HepG2 (cell line): ENCODE measurements around the gene VPS9D1. TPM values are rescaled to one million over a fixed set of nuclear protein-coding genes. Genes with fewer than 3 reads are reported as not detected.
A peak's percentile ranks its signal among the peaks of the same experiment; 100 is the strongest.

ENCODE experiments used
- FOXA1 ChIP-seq, 2 experiments: fragments of 450-650 bp in 1 of 2; sonication (generic) in 1 of 2; formaldehyde crosslinking in 1 of 2; IDR thresholded peaks; 2 replicates each; pipeline versions ENCODE4 v1.4.0 to v1.6.1; 2016 to 2020; ENCODE audit warnings: missing genetic modification reagents in 1 of 2
- GFI1 ChIP-seq: sonication (generic); formaldehyde crosslinking; IDR thresholded peaks from 2 replicates; pipeline ENCODE4 v1.5.0; 2020; ENCODE audit warnings: missing genetic modification reagents, mild to moderate bottlenecking, borderline replicate concordance
- JUN ChIP-seq: sonication (generic); formaldehyde crosslinking; IDR thresholded peaks from 2 replicates; pipeline ENCODE4 v1.4.0; 2020; ENCODE audit warnings: mild to moderate bottlenecking, missing genetic modification reagents
- JUNB ChIP-seq: sonication (generic); formaldehyde crosslinking; IDR thresholded peaks from 2 replicates; pipeline ENCODE4 v1.8.0; 2022; ENCODE audit warnings: missing genetic modification reagents, mild to moderate bottlenecking, borderline replicate concordance
- KDM1A ChIP-seq: IDR thresholded peaks from 2 replicates; pipeline ENCODE4 v1.6.1; 2016; ENCODE audit warnings: missing compliant biosample characterization
- MEIS1 ChIP-seq: sonication (generic); formaldehyde crosslinking; IDR thresholded peaks from 2 replicates; pipeline ENCODE4 v1.9.0; 2021; ENCODE audit warnings: mild to moderate bottlenecking, missing genetic modification reagents, moderate library complexity, borderline replicate concordance
- PHF20 ChIP-seq: sonication (generic); formaldehyde crosslinking; IDR thresholded peaks from 2 replicates; pipeline ENCODE4 v1.5.0; 2020; ENCODE audit warnings: mild to moderate bottlenecking, missing genetic modification reagents
- SAFB2 ChIP-seq: sonication (generic); formaldehyde crosslinking; IDR thresholded peaks from 2 replicates; pipeline ENCODE4 v1.5.1; 2020; ENCODE audit warnings: missing genetic modification reagents, low read depth, mild to moderate bottlenecking, borderline replicate concordance
- TCF12 ChIP-seq, 2 experiments: fragments of 450-650 bp in 1 of 2; sonication (generic) in 1 of 2; formaldehyde crosslinking in 1 of 2; IDR thresholded peaks; 2 replicates each; pipeline versions ENCODE4 v1.6.1 to v1.8.0; 2017 to 2022; ENCODE audit warnings: antibody characterized with exemption in 1 of 2, mild to moderate bottlenecking in 1 of 2, missing genetic modification reagents in 1 of 2, moderate library complexity in 1 of 2
- TGIF2 ChIP-seq: IDR thresholded peaks from 2 replicates; pipeline ENCODE4 v1.6.1; 2016; ENCODE audit warnings: control low read depth, missing compliant biosample characterization
- ZMYM4 ChIP-seq: sonication (generic); formaldehyde crosslinking; IDR thresholded peaks from 2 replicates; pipeline ENCODE4 v1.8.1; 2023; ENCODE audit warnings: mild to moderate bottlenecking, missing genetic modification reagents
- ZNF431 ChIP-seq: sonication (generic); formaldehyde crosslinking; IDR thresholded peaks from 2 replicates; pipeline ENCODE4 v1.9.0; 2022; ENCODE audit warnings: missing genetic modification reagents, low read depth, mild to moderate bottlenecking, borderline replicate concordance
- ZNF776 ChIP-seq: sonication (generic); formaldehyde crosslinking; IDR thresholded peaks from 2 replicates; pipeline ENCODE4 v1.4.0; 2020; ENCODE audit warnings: mild to moderate bottlenecking, missing genetic modification reagents
- polyA plus RNA-seq, 8 experiments: library from polyadenylated mRNA; depleted of rRNA in 3 of 8; stranded (reverse) in 7 of 8; unstranded in 1 of 8; fragments of >200 nt; fragmentation: Illumina TruSeq in 4 of 8; extraction: Trizol in 4 of 8; gene quantifications; 2 replicates each; pipeline versions ENCODE4 v1.2.1 to v1.2.3, GENCODE V29; 2011 to 2016; ENCODE audit warnings: low read depth in 4 of 8, missing spikeins in 1 of 8, mixed read lengths in 1 of 8; ENCODE audit not compliant: insufficient read depth in 1 of 8
- total RNA-seq, 5 experiments: library from RNA; depleted of rRNA; stranded (reverse); fragments of >200 nt; fragmentation: Illumina TruSeq; extraction: Trizol; gene quantifications; 2 replicates each; pipeline ENCODE4 v1.2.3, GENCODE V29; 2016; ENCODE audit warnings: low read depth in 1 of 5
- TF ChIP-seq, protein P1 (sequence below): fragments of 450-650 bp; IDR thresholded peaks from 2 replicates; pipeline ENCODE4 v1.6.1; 2017; ENCODE audit warnings: mild to moderate bottlenecking
- TF ChIP-seq, protein P2 (sequence below): IDR thresholded peaks from 2 replicates; pipeline ENCODE4 v1.6.1; 2016; ENCODE audit warnings: missing genetic modification reagents, missing compliant biosample characterization
- TF ChIP-seq, protein P3 (sequence below): sonication (generic); formaldehyde crosslinking; IDR thresholded peaks from 2 replicates; pipeline ENCODE4 v1.5.0; 2020; ENCODE audit warnings: mild to moderate bottlenecking, missing genetic modification reagents, borderline replicate concordance
- TF ChIP-seq, protein P4 (sequence below): sonication (generic); formaldehyde crosslinking; IDR thresholded peaks from 2 replicates; pipeline ENCODE4 v1.8.1; 2023; ENCODE audit warnings: missing genetic modification reagents, inconsistent platforms, borderline replicate concordance

Gene VPS9D1
- total and polyA plus RNA-seq, 2 of the 13 experiments (the other 11 are each of a cell fraction or from before 2014, with no cell fraction given) = 10.1 to 13.2 TPM

DNA sequence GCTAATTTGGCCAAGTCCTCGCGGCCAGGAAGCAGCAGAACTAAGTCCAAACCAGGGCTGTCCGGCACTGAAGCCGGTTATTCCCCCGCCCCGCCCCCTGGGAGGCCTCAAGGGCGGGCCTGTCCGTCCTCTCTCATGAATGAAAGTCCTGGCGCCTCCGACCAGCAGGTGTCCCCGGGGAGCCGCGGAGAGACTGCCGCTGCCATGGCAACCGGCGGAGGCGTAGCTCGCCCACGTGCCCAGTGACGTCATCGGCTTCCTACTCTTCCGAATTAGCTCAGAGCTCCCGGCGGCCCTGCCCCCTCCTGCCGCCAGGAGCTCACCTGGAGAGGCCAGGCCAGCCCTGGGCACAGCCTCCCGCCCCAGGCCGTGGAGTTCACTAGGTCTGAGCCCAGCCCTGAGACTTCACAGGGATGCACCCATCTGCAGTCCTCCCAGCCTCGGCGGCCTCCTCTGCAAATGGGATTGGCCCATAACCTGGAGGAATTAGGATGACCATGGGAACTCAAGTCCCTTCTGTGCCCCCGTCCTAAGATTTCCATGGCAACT lies 20.5 kb downstream of the VPS9D1 start (continued):
- TF ChIP-seq, protein P1, sequence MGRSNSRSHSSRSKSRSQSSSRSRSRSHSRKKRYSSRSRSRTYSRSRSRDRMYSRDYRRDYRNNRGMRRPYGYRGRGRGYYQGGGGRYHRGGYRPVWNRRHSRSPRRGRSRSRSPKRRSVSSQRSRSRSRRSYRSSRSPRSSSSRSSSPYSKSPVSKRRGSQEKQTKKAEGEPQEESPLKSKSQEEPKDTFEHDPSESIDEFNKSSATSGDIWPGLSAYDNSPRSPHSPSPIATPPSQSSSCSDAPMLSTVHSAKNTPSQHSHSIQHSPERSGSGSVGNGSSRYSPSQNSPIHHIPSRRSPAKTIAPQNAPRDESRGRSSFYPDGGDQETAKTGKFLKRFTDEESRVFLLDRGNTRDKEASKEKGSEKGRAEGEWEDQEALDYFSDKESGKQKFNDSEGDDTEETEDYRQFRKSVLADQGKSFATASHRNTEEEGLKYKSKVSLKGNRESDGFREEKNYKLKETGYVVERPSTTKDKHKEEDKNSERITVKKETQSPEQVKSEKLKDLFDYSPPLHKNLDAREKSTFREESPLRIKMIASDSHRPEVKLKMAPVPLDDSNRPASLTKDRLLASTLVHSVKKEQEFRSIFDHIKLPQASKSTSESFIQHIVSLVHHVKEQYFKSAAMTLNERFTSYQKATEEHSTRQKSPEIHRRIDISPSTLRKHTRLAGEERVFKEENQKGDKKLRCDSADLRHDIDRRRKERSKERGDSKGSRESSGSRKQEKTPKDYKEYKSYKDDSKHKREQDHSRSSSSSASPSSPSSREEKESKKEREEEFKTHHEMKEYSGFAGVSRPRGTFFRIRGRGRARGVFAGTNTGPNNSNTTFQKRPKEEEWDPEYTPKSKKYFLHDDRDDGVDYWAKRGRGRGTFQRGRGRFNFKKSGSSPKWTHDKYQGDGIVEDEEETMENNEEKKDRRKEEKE = no peak
- TF ChIP-seq ZMYM4 (CRISPR knock-in tag) (no peak; the same call in none of the 2 replicates), GFI1 (CRISPR knock-in tag) (peak; percentile 67; the same call in 1 of the 2 replicates), TCF12 (IDR thresholded peaks at IDR 0.05) (no peak), TCF12 (CRISPR knock-in tag; IDR thresholded peaks at IDR 0.05) (no peak), PHF20 (CRISPR knock-in tag) (no peak), MEIS1 (CRISPR knock-in tag) (peak; percentile 72), TGIF2 (CRISPR knock-in tag) (peak; percentile 77; the same call in 1 of the 2 replicates), SAFB2 (CRISPR knock-in tag) (no peak), FOXA1 (IDR thresholded peaks at IDR 0.05) (no peak), FOXA1 (CRISPR knock-in tag; IDR thresholded peaks at IDR 0.05) (no peak), ZNF431 (CRISPR knock-in tag) (no peak), ZNF776 (CRISPR knock-in tag) (no peak), JUN (CRISPR knock-in tag) (peak; percentile 95), JUNB (CRISPR knock-in tag) (no peak), KDM1A (CRISPR knock-in tag) (no peak)
- TF ChIP-seq, protein P2, sequence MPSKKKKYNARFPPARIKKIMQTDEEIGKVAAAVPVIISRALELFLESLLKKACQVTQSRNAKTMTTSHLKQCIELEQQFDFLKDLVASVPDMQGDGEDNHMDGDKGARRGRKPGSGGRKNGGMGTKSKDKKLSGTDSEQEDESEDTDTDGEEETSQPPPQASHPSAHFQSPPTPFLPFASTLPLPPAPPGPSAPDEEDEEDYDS (CRISPR knock-in tag) = peak; percentile 77
- TF ChIP-seq, protein P3, sequence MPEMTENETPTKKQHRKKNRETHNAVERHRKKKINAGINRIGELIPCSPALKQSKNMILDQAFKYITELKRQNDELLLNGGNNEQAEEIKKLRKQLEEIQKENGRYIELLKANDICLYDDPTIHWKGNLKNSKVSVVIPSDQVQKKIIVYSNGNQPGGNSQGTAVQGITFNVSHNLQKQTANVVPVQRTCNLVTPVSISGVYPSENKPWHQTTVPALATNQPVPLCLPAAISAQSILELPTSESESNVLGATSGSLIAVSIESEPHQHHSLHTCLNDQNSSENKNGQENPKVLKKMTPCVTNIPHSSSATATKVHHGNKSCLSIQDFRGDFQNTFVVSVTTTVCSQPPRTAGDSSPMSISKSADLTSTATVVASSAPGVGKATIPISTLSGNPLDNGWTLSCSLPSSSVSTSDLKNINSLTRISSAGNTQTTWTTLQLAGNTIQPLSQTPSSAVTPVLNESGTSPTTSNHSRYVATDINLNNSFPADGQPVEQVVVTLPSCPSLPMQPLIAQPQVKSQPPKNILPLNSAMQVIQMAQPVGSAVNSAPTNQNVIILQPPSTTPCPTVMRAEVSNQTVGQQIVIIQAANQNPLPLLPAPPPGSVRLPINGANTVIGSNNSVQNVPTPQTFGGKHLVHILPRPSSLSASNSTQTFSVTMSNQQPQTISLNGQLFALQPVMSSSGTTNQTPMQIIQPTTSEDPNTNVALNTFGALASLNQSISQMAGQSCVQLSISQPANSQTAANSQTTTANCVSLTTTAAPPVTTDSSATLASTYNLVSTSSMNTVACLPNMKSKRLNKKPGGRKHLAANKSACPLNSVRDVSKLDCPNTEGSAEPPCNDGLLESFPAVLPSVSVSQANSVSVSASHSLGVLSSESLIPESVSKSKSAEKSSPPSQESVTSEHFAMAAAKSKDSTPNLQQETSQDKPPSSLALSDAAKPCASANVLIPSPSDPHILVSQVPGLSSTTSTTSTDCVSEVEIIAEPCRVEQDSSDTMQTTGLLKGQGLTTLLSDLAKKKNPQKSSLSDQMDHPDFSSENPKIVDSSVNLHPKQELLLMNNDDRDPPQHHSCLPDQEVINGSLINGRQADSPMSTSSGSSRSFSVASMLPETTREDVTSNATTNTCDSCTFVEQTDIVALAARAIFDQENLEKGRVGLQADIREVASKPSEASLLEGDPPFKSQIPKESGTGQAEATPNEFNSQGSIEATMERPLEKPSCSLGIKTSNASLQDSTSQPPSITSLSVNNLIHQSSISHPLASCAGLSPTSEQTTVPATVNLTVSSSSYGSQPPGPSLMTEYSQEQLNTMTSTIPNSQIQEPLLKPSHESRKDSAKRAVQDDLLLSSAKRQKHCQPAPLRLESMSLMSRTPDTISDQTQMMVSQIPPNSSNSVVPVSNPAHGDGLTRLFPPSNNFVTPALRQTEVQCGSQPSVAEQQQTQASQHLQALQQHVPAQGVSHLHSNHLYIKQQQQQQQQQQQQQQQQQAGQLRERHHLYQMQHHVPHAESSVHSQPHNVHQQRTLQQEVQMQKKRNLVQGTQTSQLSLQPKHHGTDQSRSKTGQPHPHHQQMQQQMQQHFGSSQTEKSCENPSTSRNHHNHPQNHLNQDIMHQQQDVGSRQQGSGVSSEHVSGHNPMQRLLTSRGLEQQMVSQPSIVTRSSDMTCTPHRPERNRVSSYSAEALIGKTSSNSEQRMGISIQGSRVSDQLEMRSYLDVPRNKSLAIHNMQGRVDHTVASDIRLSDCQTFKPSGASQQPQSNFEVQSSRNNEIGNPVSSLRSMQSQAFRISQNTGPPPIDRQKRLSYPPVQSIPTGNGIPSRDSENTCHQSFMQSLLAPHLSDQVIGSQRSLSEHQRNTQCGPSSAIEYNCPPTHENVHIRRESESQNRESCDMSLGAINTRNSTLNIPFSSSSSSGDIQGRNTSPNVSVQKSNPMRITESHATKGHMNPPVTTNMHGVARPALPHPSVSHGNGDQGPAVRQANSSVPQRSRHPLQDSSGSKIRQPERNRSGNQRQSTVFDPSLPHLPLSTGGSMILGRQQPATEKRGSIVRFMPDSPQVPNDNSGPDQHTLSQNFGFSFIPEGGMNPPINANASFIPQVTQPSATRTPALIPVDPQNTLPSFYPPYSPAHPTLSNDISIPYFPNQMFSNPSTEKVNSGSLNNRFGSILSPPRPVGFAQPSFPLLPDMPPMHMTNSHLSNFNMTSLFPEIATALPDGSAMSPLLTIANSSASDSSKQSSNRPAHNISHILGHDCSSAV (CRISPR knock-in tag) = no peak
- TF ChIP-seq, protein P4, sequence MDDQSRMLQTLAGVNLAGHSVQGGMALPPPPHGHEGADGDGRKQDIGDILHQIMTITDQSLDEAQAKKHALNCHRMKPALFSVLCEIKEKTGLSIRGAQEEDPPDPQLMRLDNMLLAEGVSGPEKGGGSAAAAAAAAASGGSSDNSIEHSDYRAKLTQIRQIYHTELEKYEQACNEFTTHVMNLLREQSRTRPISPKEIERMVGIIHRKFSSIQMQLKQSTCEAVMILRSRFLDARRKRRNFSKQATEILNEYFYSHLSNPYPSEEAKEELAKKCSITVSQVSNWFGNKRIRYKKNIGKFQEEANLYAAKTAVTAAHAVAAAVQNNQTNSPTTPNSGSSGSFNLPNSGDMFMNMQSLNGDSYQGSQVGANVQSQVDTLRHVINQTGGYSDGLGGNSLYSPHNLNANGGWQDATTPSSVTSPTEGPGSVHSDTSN = no peak
